CD4-positive, alpha-beta T cell treated with Interleukin-17A for 4 hours (primary cell): Measurements from ENCODE around the gene WASL.
"Not testable (repeated sequence)": the region's sequence is repeated elsewhere in the genome, so short reads cannot be mapped to it uniquely, and the experiment has no call there.

Source experiments
- DNase-seq: peaks from one replicate; pipeline ENCODE4 v3.0.0-alpha.2; 2020; ENCODE audit warnings: mixed read lengths

WASL gene

DNA sequence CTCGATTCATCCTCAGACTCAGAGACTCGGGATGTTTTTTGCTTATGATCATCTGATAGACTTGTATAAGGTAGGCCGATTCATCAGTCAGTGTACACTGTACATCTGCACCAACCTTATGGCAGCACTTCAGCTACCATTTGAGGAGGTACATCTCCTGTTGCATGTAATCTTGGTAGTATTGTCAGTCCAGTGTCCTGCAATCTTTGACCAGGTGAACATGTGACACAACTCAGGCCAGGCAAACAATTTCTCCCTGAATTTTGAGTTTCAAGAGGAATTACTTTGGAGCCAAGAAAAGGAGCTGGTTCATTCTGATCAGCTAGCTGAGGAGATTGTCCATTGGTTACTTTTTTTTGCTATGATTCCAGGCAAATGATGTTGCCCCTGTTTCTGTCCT, 19.7 kb upstream of the WASL start:
- no peak for DNase-seq

DNA sequence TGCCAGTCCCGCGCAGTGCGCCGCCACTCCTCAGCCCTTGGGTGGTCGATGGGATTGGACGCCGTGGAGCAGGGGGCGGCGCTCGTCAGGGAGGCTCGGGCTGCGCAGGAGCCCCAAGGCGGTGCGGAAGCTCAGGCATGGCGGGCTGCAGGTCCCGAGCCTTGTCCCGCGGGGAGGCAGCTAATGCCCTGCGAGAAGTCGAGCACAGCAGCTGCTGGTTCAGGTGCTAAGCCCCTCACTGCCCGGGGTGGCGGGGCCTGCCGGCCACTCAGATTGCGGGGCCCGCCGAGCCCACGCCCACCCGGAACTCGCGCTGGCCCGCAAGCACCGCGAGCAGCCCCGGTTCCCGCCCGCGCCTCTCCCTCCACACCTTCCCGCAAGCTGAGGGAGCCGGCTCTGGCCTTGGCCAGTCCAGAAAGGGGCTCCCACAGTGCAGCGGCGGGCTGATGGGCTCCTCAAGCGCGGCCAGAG, 14.4 kb upstream of the WASL start:
- DNase-seq = no peak

DNA sequence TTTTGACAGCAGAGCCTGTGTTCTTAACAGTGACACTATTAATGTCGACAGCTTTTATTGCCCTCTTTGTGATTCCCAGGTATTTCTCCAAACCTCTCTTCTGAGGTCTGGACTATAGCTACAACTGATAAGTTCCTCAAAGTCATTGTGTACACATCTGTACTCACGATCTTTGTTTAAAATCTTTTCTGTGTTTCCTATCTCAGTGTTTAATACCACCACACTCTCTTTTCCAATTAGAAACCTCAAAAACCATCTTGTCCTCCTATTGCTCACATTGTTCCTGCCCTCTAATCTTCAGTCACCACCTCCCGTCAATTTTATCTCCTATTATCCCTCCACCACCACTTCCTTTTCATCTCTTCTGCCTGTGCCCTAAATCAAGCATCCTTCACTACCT, 12.9 kb upstream of the WASL start:
- no peak for DNase-seq

DNA sequence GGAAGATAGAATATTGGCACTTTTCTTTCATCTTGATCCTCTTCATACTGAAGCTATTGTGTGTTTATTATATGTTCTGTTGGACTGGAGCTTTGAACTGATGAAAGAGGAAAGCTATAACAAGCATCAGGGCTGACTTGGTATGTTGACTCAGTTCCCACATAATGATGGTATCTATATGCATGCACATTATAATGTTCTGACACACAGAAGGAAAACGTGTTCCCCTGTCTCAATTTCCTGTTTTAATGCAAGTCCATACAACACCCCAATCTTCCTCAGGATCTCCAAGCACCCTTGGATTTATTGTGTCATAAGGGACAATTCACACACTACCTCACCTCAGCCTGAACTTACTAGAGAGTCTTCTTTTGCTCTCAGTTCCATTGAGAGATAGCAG, 8.3 kb upstream of the WASL start:
- DNase-seq = no peak

DNA sequence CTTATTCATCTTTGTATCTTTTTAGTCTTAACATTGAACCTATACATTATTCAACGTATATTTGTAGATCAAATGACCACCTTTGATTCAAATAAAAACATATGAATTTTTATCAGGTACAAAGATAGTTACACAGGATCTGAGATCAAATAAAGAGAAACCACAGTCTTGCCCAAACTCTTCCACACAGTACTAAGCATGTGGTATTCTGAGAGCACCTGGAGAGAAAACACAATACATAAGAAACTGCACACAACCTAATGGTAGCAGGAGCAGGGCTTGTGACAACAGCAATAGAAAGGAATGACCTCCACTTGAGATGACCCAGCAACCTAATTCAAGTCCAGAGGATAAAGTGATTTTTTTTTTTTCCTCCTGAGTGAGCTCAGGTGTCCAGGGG, 6.5 kb upstream of the WASL start:
- no peak for DNase-seq

DNA sequence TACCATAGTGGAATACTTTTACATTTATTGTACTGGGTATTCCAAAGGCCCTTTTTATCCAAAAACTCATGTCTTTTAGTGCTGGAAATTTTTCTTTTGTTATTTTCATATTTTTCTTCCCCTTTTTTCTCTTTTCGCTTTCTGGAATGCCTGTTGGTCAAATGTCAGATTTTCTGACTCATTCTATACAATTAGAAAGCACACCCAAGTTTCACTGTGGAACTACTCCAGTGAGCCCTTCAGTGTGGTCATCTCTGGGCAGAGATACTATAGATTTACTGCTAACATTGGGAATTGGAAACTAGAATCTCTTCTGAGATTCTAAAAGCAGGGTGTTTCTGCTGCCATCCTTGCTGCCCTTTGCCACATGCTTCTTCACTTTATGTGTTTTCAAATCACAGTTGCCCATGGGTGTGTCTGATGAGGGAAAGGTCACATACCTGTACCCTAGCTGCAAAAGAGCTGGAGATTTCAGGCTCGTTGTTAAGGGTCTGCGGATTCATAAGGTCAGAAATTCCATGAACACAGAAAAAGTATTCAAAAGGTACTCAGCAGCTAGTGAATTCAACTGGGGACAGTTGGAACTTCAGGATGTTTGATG, 5.6 kb upstream of the WASL start:
- DNase-seq = no peak

DNA sequence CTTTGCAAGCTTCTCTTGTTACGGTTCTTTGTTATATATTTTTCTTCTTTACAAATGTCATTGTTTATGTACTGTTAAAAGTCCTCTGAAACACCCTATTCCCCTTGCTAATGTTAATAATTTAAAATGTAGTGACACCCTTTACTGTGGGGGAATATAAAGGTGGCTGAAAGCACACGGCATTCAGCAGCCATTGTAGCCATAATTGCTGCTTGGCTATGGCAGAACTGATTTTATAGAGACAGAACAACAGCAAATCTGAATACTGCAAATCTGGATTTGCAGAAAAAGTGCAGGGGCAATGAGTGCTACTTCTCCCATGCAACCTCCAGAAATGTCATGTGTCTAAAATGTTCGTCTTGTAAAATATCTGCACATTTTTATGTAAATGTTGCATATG, 3.7 kb upstream of the WASL start:
- DNase-seq = no peak

DNA sequence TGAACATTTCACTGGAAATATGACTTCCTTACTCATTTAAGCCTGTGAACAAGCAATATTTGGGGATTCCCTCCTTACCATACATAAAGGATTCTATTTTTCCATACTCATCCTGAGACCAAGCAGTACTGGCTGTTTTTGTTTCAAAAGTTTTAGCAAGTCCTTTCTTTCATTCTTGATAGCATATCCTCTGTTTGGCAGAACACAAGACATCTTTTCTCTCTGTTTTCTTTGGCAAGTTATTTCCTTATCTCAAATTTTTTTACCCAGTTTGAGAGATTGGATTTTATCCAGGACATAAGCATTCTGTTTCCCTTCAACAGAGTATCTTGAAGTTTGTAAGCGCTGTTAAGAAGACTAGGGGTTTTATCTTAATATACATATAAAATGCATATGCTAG, 3.0 kb upstream of the WASL start:
- no peak for DNase-seq

DNA sequence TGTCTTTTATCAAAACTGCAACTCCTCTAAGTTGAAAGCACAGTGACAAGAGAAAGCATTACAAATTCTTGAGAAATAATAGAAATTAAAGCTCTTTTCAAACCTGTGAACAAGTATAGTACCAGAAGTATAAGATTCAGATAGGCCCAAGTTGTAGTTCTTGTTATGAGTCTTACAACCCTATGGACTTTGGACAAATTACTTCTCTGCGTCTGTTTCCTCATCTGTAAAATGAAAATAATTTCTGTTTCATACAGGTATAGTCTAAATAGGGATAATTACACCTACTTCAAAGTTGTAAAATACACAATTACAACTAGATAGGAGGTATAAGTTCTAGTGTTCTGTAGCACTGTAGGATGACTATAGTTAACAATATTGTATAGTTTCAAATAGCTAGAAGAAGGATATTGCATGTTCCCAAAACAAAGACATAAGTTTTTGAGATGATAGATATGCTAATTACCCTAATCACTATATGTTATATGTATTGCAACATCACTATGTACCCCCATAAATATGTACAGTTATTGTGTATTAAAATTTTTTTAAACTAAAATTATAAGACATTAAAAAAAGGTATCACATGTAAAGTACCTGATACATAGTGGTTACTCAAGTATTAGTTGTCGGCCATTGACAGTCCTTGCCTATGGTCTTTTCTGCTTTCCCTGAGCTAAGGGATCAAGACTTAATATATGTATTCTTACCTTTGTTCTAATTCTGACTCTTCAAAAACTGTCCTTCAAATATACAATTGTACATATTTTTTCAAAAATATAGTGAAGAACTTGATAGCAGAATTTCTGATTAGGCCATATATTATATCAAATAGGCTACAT, 1.8 kb upstream of the WASL start:
- no peak for DNase-seq

DNA sequence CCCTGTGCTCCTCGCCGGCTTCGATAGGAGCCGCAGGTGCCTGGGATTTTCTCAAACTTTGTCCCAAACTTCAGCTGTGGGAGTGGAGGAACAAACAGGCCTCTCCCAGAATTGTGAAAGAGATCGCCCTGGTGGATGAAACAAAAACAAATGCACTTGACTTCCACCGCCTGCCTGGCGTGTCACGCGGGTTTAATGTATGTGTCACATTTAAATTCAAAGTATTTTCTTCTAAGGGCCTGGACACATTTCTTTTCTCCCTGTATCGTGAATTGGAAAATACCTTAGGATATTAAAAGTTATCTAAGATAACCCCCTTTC, 694 bp upstream of the WASL start:
- DNase-seq = peak; percentile 51

DNA sequence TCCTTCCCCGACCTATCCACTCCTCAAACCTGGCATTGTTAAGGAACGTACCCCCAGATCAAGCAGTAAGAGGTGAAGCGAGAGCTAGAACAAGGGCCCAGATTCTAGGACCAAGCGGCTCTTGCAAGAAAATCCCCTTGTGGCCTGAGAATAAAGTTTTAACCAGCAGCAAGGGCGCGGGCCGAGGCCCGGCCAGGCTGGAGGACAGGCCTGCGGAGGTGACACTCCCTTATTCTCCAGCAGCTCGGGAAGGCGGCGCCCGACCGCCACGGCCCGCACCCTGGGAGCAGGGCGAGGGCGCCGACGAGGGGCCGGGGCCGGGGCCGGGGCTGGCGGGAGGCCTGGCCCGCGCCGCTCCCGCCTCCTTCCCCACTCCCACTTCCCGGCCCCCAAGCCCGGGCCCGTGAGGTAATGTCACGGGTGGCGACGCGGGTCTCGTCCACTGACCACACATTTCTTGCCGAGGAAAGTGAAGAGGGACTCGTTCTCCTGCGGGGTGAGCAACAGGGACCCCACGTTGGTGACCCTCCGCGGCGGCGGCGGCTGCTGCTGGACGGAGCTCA, 551 bp downstream of the WASL start:
- DNase-seq = peak; percentile 33

DNA sequence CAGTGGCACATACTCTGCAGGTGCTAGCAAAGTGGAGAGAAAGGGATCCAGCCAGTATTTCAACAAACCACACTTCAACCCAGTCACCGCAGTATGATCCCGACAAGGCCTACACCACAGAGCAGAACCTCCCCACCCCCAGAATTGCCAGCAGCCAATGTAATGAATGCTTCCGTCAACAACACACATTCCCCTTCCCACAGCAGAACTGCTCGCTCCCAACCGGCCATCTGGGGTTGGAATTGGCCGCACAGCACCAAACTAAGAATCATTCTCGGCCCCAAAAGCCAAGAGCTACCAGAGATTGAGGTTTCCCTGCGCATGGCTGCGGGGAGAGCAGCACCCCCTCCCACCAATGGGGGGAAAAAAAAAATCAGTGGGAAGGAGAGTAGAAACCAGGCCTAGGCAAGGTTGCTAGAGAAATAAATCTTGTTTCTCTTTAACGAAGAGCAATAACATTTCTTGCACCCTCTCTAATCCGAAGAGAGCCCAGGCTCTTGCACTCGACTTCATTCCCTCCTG, 1.1 kb downstream of the WASL start:
- peak; percentile 51 for DNase-seq

DNA sequence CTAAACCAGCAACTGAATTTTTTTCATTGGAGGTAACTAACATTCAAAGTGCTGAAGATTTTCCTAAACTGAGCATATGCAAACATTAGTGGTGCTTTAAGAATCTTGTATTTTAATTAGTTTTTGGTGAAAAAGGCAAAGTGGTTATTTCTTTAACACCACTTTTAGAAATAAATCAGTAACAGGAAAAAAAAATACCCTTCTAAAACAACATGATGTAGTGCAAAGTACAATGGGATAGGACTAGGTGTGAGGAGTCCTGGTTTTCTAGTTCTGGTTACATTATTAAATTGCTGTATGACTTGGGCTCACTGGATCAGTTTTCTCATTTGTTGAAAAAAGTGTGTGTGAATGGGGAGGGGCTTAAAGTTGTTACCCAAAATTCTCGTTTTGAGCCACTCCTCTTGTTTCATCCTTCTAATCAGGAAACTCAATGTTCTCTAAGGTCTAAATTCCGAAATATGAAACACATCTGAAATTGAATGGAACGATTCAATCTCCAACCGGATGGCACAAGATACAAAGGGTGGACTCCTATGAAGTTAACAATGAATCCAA, 1.8 kb downstream of the WASL start:
- DNase-seq = no peak

DNA sequence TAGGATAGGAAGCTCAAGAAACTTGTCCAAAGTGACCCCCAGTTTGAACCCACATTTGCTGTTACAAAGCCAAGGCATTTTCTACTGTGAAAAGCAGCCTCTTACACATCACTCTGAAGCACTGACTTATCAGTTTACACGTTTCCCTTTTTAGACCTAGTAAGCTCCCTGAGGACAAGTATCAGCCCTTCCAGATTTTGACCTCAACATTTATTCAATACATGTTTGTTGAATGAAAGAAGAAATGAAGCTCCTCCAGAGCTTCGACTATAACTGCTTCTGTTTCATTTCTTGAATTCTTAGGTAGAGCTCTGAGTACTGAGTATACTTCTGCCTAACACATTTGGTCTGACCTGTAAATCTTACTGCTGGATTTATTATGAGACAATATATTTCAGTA, 2.7 kb downstream of the WASL start:
- no peak for DNase-seq

DNA sequence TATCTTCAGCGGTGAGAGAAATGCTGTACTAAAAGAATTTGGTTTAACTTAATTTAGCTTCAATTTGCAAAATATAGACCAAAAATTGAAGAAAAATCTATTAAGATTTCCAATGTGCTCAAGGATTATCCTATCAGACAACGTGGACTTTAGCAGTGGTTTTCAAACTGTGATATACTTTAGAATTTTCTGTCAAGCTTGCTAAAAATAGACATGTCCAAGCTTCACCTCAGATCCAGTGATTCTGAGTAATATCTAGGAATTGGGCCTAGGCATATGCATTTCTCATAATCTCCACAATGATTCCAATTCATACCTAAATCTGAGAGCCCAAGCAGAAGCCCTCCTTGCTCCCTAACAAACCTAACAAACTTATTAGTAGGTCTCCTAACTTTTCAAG, 3.4 kb downstream of the WASL start:
- DNase-seq = no peak

DNA sequence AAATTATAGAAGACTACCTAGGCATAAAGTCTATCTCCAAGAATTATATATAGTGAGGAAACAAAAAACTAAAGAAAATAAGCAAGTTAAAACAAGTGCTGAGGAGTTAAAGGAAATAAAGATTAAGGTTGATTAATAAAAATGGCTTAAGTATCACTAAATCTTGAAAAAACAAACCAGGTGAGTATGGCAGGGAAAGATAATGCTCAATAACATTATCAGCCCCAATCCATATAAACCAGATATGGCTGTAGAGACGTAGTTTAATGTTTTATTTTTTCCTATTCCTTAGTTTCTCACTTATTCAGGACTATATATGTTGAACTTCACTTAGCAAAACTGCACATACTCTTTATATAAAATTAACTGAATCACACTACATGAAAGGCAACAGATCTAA, 4.4 kb downstream of the WASL start:
- DNase-seq = no peak

DNA sequence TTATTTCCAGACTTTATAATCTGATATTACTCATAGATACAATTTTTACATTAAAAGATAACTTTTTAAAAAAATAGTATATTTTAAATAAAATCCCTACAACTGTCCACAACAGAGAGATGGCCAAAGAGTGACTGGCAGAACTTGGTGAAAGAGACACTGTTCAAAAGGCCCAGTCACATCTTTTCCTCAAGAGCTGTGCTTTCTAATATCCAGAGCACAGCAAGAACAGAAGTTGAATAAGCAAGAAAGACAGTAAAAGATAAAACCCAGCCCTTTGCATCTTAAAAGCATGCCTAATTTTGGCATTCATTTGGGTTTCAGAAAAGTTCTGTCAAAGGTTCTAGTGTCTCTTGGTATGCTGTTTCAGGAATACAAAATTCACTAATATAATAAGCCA, 6.9 kb downstream of the WASL start:
- DNase-seq = no peak

DNA sequence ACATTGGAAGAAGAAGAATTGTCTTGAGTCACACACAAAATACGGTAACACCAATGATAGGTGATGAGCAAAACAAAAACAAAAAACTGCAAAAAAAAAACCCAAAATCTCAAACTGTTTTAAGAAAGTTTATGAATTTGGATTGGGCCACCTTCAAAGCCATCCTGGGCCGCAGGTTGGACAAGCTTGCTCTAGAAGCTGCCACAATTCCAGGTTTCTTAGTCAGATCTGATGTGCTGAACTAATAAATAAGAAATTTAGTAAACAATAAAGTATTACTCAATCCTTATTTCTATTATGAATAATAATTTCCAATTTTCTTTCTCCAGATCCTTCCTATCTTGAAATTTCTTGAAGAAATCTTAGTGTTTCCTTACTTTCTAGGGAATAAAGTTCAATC, 10.0 kb downstream of the WASL start:
- DNase-seq = no peak

DNA sequence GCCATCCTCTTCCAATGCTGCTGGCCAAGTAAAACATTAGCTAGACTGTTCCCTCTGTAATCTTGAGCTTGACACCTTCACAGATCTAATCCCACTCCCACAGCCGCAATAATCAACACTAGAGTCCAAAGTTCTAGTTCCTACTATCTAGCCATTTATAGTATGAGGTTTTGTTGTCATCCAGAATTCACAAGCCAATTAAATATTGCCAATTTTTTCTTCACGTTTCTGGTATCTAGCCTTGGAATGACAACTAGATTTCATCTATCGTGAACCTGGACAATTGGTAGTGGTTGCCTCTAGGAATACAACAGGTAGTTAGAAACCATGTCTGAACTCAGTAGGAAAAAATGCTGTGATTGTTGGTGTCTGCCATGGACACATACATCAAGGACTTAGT, 10.4 kb downstream of the WASL start:
- DNase-seq = no peak

DNA sequence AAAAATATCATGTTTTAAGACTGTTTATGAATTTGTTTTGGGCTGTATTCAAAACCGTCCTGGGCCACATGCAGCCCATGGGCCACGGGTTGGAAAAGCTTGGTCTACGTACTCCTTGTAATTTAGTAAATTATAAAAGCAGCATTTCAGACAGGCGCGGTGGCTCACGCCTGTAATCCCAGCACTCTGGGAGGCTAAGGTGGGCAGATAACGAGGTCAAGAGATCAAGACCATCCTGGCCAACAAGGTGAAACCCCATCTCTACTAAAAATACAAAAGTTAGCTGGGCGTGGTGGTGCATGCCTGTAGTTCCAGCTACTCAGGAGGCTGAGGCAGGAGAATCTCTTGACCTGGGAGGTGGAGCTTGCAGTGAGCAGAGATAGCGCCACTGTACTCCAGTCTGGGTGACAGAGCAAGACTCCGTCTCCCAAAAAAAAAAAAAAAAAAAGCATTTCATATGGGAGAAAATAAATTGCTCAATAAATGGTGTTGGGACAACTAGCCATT, 11.6 kb downstream of the WASL start:
- not testable (repeated sequence) for DNase-seq

DNA sequence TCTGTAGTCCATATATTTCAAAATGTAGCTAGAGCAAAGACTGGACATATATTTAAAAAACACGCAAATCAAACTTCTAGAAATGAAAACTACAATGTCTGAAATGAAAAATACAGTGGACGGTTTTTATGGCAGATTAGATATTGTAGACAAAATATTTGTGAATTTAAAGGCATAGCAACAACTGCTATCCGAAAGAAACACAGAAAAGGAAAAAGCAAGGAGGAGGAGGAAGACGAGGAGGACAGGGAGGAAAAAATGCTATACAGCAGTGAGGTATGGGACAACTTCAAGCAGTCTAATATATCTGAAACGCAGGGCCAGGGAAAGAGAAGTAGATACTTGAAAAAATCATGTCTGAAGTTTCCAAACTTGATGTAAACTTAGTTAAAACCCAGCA, 13.3 kb downstream of the WASL start:
- no peak for DNase-seq

DNA sequence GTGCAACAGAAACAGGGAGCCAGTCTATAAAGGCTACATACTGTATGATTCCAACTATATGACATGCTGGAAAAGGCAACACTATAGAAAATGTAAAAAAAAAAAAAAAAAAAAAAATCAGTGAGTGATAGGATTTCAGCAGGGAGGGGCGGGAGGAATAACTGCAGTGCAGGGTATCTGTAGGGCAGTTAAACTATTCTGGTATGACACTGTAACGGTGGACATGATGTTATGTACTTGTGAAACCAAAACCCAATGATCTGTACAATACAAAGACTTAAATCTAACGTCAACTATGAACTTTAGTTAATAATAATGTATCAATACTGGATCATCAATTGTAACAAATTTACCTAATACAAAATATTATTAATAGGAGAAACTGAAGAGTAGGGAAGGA, 14.3 kb downstream of the WASL start:
- DNase-seq = no peak

DNA sequence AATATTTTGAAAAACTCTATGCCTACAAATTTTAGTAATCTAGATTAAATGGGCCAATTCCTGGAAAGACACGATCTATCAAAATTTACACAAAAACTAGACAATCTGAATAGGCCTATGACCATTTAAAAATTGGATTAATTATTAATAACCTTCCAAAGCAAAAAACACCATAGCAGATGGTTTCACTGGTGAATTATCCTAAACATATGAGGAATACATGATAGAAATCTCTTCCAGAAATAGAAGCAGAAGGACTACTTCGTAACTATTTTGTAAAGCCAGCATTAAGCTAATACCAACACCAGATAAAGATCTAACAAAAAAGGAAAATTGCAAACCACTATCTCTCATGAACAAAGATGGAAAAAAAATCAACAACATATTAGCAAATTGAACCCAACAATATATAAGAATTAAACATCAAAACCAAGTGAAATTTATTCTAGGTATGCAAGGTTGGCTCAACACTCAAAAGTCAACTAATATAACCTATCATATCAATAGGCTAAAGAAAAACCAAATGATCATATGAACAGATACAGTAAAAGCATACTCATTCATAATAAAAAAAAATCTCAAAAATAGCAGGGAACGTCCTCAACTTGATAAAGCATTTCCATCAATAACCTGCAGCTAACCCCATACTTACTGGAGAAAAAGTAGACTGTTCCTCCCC, 16.3 kb downstream of the WASL start:
- no peak for DNase-seq
